Measurements from ENCODE around the gene FOXO3.

DNA sequence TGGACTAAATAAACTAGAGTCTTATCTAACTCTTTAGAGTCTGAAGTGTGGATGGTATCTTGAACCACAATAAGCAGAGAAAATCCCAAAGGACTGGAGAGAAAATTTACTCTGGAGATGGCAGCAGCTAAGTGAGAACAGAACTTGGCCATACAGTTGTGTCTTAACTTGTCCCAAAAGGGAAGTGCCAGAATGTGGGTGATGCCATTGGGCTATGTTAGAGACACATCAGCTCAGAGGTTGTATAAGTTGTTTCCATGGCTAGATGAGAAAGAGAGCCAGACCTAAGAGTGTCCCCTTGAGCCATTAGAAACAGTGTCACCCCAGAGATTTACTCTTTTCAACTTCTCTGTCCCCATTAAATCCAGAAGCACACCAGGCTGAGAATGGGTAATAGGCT is 36.2 kb downstream of the FOXO3 start:
- TF ChIP-seq, protein P1, sequence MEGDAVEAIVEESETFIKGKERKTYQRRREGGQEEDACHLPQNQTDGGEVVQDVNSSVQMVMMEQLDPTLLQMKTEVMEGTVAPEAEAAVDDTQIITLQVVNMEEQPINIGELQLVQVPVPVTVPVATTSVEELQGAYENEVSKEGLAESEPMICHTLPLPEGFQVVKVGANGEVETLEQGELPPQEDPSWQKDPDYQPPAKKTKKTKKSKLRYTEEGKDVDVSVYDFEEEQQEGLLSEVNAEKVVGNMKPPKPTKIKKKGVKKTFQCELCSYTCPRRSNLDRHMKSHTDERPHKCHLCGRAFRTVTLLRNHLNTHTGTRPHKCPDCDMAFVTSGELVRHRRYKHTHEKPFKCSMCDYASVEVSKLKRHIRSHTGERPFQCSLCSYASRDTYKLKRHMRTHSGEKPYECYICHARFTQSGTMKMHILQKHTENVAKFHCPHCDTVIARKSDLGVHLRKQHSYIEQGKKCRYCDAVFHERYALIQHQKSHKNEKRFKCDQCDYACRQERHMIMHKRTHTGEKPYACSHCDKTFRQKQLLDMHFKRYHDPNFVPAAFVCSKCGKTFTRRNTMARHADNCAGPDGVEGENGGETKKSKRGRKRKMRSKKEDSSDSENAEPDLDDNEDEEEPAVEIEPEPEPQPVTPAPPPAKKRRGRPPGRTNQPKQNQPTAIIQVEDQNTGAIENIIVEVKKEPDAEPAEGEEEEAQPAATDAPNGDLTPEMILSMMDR (IDR thresholded peaks at IDR 0.05), result no peak
- TF ChIP-seq POLR2A (IDR thresholded peaks at IDR 0.05), result no peak

All from lower leg skin (tissue), 3 donors.